Measurements from ENCODE around the gene YJU2. TPM values are rescaled to one million over a fixed set of nuclear protein-coding genes. Genes with fewer than 3 reads are reported as not detected.
"Not testable (repeated sequence)": the region's sequence is repeated elsewhere in the genome, so short reads cannot be mapped to it uniquely, and the experiment has no call there.

Gene YJU2
- total RNA-seq, 1 experiment from 2014 or later = 46.9 TPM

GRCh38 chr19:4284176-4284958, 37.5 kb downstream of the YJU2 start:
- DNase-seq (ENCODE audit: low read depth) = peak; percentile 34
- in situ Hi-C loops (cut with HindIII; ENCODE audit: low pct_unique_long_range_greater_than_20kb, low sequenced_read_pairs) = no loop called here

GRCh38 chr19:4284974-4285373, 38.1 kb downstream of the YJU2 start:
- in situ Hi-C loops (cut with HindIII; ENCODE audit: low pct_unique_long_range_greater_than_20kb, low sequenced_read_pairs) = no loop called here
- DNase-seq (ENCODE audit: low read depth) = no peak

- DNase-seq (ENCODE audit: low read depth); in situ Hi-C loops (cut with HindIII; ENCODE audit: low pct_unique_long_range_greater_than_20kb, low sequenced_read_pairs): not testable (repeated sequence)
Observed at GRCh38 chr19:4286141-4286540, 39.3 kb downstream of the YJU2 start.

GRCh38 chr19:4288091-4288777, 41.4 kb downstream of the YJU2 start:
- in situ Hi-C loops (cut with HindIII; ENCODE audit: low pct_unique_long_range_greater_than_20kb, low sequenced_read_pairs) = no loop called here
- DNase-seq (ENCODE audit: low read depth) = peak; percentile 35

- no peak for DNase-seq (ENCODE audit: low read depth)
- in situ Hi-C loops (cut with HindIII; ENCODE audit: low pct_unique_long_range_greater_than_20kb, low sequenced_read_pairs) = no loop called here
Observed at GRCh38 chr19:4291184-4291732, 44.4 kb downstream of the YJU2 start.

GRCh38 chr19:4292515-4292914, 45.6 kb downstream of the YJU2 start:
- DNase-seq (ENCODE audit: low read depth) = no peak
- in situ Hi-C loops (cut with HindIII; ENCODE audit: low pct_unique_long_range_greater_than_20kb, low sequenced_read_pairs) = no loop called here

- in situ Hi-C loops (cut with HindIII; ENCODE audit: low pct_unique_long_range_greater_than_20kb, low sequenced_read_pairs) = no loop called here
Observed at GRCh38 chr19:4294389-4294788, 47.5 kb downstream of the YJU2 start.

GRCh38 chr19:4295972-4296771, 49.3 kb downstream of the YJU2 start:
- DNase-seq (ENCODE audit: low read depth) = no peak
- in situ Hi-C loops (cut with HindIII; ENCODE audit: low pct_unique_long_range_greater_than_20kb, low sequenced_read_pairs) = no loop called here

More at GRCh38 chr19:4294389-4294788, 47.5 kb downstream of the YJU2 start:
- DNase-seq (ENCODE audit: low read depth) = no peak

GRCh38 chr19:4297901-4298809, 51.3 kb downstream of the YJU2 start:
- in situ Hi-C loops (cut with HindIII; ENCODE audit: low pct_unique_long_range_greater_than_20kb, low sequenced_read_pairs) = no loop called here
- no peak for DNase-seq (ENCODE audit: low read depth)

- DNase-seq (ENCODE audit: low read depth) = no peak
- in situ Hi-C loops (cut with HindIII; ENCODE audit: low pct_unique_long_range_greater_than_20kb, low sequenced_read_pairs) = no loop called here
Observed at GRCh38 chr19:4298810-4299550, 52.1 kb downstream of the YJU2 start.

- in situ Hi-C loops (cut with HindIII; ENCODE audit: low pct_unique_long_range_greater_than_20kb, low sequenced_read_pairs) = no loop called here
- DNase-seq (ENCODE audit: low read depth) = no peak
Observed at GRCh38 chr19:4300589-4300988, 53.7 kb downstream of the YJU2 start.

GRCh38 chr19:4301590-4302242, 54.8 kb downstream of the YJU2 start:
- in situ Hi-C loops (cut with HindIII; ENCODE audit: low pct_unique_long_range_greater_than_20kb, low sequenced_read_pairs) = no loop called here
- no peak for DNase-seq (ENCODE audit: low read depth)

GRCh38 chr19:4302243-4302640, 55.4 kb downstream of the YJU2 start, which contains the start of gene TMIGD2:
Gene TMIGD2 (minus strand): TSS chr19:4302389. CDS start chr19:4302385, 4 bp downstream.
- no peak for DNase-seq (ENCODE audit: low read depth)
- in situ Hi-C loops (cut with HindIII; ENCODE audit: low pct_unique_long_range_greater_than_20kb, low sequenced_read_pairs) = no loop called here

- in situ Hi-C loops (cut with HindIII; ENCODE audit: low pct_unique_long_range_greater_than_20kb, low sequenced_read_pairs) = no loop called here
- DNase-seq (ENCODE audit: low read depth) = no peak
Observed at GRCh38 chr19:4303819-4304537, 57.1 kb downstream of the YJU2 start.

GRCh38 chr19:4304538-4305256, 57.8 kb downstream of the YJU2 start, which contains the start of gene FSD1:
Gene FSD1 (plus strand): TSS chr19:4304598. CDS start chr19:4304747, 149 bp downstream.
- DNase-seq (ENCODE audit: low read depth) = peak; percentile 33
- in situ Hi-C loops (cut with HindIII; ENCODE audit: low pct_unique_long_range_greater_than_20kb, low sequenced_read_pairs) = no loop called here

Data from Caki2 (cell line).